DND-41 (cell line): ENCODE data around the gene IRF4.

Experiments
- EZH2 ChIP-seq: IDR thresholded peaks from 3 replicates; pipeline ENCODE4 v1.6.1; 2012; ENCODE audit warnings: borderline replicate concordance, low read depth, mild to moderate bottlenecking, moderate library complexity, low read length, inconsistent platforms; ENCODE audit not compliant: severe bottlenecking
- TF ChIP-seq, protein P1 (sequence below): IDR thresholded peaks from 2 replicates; pipeline ENCODE4 v1.5.1; 2012; ENCODE audit warnings: borderline replicate concordance, low read length, moderate library complexity, mild to moderate bottlenecking; ENCODE audit not compliant: poor library complexity, severe bottlenecking; ENCODE audit errors: extremely low read depth

DNA sequence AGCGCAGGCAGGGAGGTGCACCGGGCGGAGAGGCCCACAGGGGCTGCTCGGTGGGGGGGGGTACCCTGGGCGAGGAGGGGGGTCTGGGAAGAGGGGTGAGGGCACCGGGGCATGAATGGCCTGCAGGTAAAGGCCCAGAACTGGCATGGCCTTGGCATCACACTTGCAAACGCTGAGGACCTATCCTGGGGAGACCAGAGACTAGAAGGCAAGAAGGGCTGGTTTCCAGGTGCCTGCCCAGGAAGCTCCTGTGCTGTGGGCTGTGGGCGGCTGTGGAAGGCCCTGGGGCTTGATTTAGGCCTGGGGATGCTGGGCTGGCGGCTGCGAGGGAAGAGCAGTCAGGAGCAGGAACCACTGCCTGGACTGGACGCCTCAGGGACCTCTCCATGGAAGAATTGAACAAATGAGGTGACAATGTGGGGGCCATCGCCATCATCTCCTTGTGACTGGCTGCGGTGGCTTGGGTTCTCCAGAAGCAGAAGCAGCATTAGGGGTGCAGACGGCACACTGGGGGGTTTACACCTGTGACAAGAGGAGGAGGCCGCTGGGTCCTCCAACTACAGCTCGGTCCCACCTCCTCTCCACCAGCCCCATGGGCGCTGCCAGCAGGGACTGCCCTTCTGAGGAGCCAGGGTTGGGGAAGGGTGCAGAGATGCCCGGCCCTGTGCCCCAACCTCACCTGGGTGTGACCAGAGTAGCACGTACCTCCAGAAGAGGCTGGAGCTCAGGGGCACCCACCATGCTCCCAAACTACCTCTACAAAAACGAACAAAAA lies 32.1 kb upstream of the IRF4 start:
- TF ChIP-seq, protein P1, sequence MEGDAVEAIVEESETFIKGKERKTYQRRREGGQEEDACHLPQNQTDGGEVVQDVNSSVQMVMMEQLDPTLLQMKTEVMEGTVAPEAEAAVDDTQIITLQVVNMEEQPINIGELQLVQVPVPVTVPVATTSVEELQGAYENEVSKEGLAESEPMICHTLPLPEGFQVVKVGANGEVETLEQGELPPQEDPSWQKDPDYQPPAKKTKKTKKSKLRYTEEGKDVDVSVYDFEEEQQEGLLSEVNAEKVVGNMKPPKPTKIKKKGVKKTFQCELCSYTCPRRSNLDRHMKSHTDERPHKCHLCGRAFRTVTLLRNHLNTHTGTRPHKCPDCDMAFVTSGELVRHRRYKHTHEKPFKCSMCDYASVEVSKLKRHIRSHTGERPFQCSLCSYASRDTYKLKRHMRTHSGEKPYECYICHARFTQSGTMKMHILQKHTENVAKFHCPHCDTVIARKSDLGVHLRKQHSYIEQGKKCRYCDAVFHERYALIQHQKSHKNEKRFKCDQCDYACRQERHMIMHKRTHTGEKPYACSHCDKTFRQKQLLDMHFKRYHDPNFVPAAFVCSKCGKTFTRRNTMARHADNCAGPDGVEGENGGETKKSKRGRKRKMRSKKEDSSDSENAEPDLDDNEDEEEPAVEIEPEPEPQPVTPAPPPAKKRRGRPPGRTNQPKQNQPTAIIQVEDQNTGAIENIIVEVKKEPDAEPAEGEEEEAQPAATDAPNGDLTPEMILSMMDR = no peak
- TF ChIP-seq EZH2 = no peak
